Natural killer cell (primary cell): Measurements from ENCODE around the gene FBXL17. TPM values are rescaled to one million over a fixed set of nuclear protein-coding genes. Genes with fewer than 3 reads are reported as not detected.

Experiments used
- ATAC-seq, 3 donors: fragments of 150-1000 bp in 2 of 3; fragments of 200-7000 bp in 1 of 3; cut with Tn5 transposase; 1 replicate in 1 of 3; 2 replicates in 2 of 3; pipeline ENCODE4 v1.10.0; 2021; ENCODE audit warnings: mild to moderate bottlenecking in 2 of 3, moderate library complexity in 2 of 3
- DNase-seq, 2 donors: peaks; one replicate each; pipeline versions ENCODE4 v3.0.0 to v3.0.0-alpha.2; 2013 to 2021; ENCODE audit warnings: mixed read lengths in 1 of 2
- H3K27ac ChIP-seq: one replicate; pipeline ENCODE4 v1.5.1; 2013; ENCODE audit warnings: mild to moderate bottlenecking, low read length
- H3K27me3 ChIP-seq: one replicate; pipeline ENCODE4 v1.6.1; 2013; ENCODE audit warnings: low read length; ENCODE audit not compliant: control insufficient read depth, insufficient read depth
- H3K36me3 ChIP-seq: one replicate; pipeline ENCODE4 v1.6.1; 2013; ENCODE audit warnings: low read length; ENCODE audit not compliant: control insufficient read depth, insufficient read depth
- H3K4me1 ChIP-seq: one replicate; pipeline ENCODE4 v1.6.1; 2013; ENCODE audit warnings: low read length; ENCODE audit not compliant: control insufficient read depth, insufficient read depth
- H3K4me3 ChIP-seq: one replicate; pipeline ENCODE4 v1.5.1; 2013; ENCODE audit warnings: low read length
- H3K9me3 ChIP-seq: one replicate; pipeline ENCODE4 v1.6.1; 2013; ENCODE audit warnings: low read length; ENCODE audit not compliant: control insufficient read depth, insufficient read depth
- H3K27ac Mint-ChIP-seq, 2 donors: one replicate each; pipeline ENCODE4 v1.8.0; 2022; ENCODE audit warnings: mild to moderate bottlenecking in 2 of 2, mixed read lengths in 2 of 2, moderate library complexity in 1 of 2
- H3K27me3 Mint-ChIP-seq, 2 donors: one replicate each; pipeline ENCODE4 v1.8.0; 2022; ENCODE audit warnings: low read depth in 2 of 2, mixed read lengths in 2 of 2
- H3K36me3 Mint-ChIP-seq: one replicate; pipeline ENCODE4 v1.8.0; 2022; ENCODE audit warnings: mixed read lengths
- H3K4me1 Mint-ChIP-seq, 2 donors: one replicate each; pipeline ENCODE4 v1.8.0; 2022; ENCODE audit warnings: mixed read lengths in 2 of 2
- H3K4me3 Mint-ChIP-seq: one replicate; pipeline ENCODE4 v1.8.0; 2022; ENCODE audit warnings: mild to moderate bottlenecking, moderate library complexity, mixed read lengths
- H3K9me3 Mint-ChIP-seq, 2 donors: one replicate each; pipeline ENCODE4 v1.8.0; 2022; ENCODE audit warnings: mixed read lengths in 2 of 2
- CTCF ChIP-seq: fragments of 200-600 bp; IDR thresholded peaks from one replicate; pipeline ENCODE4 v1.8.0; 2022; ENCODE audit warnings: antibody characterized with exemption
- WGBS: methylation state at CpG from one replicate; pipeline ENCODE4 v1.1.7; 2013; ENCODE audit warnings: missing lambda C conversion rate; ENCODE audit not compliant: insufficient coverage; 5-methylcytosine and 5-hydroxymethylcytosine counted together
- intact Hi-C: fragments of 100-400 bp; cut with micrococcal nuclease; formaldehyde crosslinking; loops from one replicate; pipeline ENCODE4 v1.14.2; 2022
- total RNA-seq, 4 donors: library from RNA; stranded (reverse); fragments of 120-200 nt in 1 of 4; gene quantifications; one replicate each; pipeline versions ENCODE4 v1.2.3 to v1.2.4, GENCODE V29; 2013 to 2022

FBXL17 gene
- total RNA-seq, 3 donors from 2014 or later (not counting 1 experiment from before 2014, with no cell fraction given): 34.2 to 46.8 (median 34.9) TPM

- no CpG with 5 or more reads among the region's 2 CpGs for WGBS
- Histone ChIP-seq H3K4me3 (no peak overlapping the region), H3K4me1 (no peaks in the 10 kb centered on the region), H3K27ac (no peak overlapping the region), H3K36me3 (no peaks in the 10 kb centered on the region), H3K9me3 (no peaks in the 10 kb centered on the region), H3K27me3 (no peaks in the 10 kb centered on the region)
- no peak for ATAC-seq
- no peak overlapping the region for H3K27ac Mint-ChIP-seq
- intact Hi-C loops: no loop called here
- H3K27me3 Mint-ChIP-seq: peaks cover 0 to 3% of the 10 kb centered on the region in 2 donors
- H3K4me1 Mint-ChIP-seq: no peaks in the 10 kb centered on the region
- no peaks in the 10 kb centered on the region for H3K9me3 Mint-ChIP-seq
- TF ChIP-seq CTCF: no peak
- no peak overlapping the region for H3K4me3 Mint-ChIP-seq
- H3K36me3 Mint-ChIP-seq: no peaks in the 10 kb centered on the region
- DNase-seq: no peak
These were observed 563.9 kb downstream of the FBXL17 start for GRCh38 chr5:107817951-107818350.

GRCh38 chr5:107817436-107817835, 564.5 kb downstream of the FBXL17 start:
- 73% methylated on average over 1 of the region's 3 CpGs for WGBS
- Mint-ChIP-seq H3K27me3 (peaks cover 3 to 4% of the 10 kb centered on the region in 2 donors), H3K9me3 (no peaks in the 10 kb centered on the region), H3K36me3 (no peaks in the 10 kb centered on the region), H3K4me1 (no peaks in the 10 kb centered on the region), H3K27ac (no peak overlapping the region), H3K4me3 (no peak overlapping the region)
- Histone ChIP-seq H3K9me3 (no peaks in the 10 kb centered on the region), H3K4me1 (no peaks in the 10 kb centered on the region), H3K27me3 (no peaks in the 10 kb centered on the region), H3K36me3 (no peaks in the 10 kb centered on the region), H3K27ac (no peak overlapping the region), H3K4me3 (no peak overlapping the region)
- no peak for DNase-seq
- intact Hi-C loops: no loop called here
- no peak for ATAC-seq
- no peak for TF ChIP-seq CTCF

GRCh38 chr5:107815109-107815508, 566.8 kb downstream of the FBXL17 start:
- no peaks in the 10 kb centered on the region for H3K9me3 ChIP-seq
- intact Hi-C loops: no loop called here
- no peaks in the 10 kb centered on the region for H3K36me3 ChIP-seq
- 81% methylated on average over 10 of the region's 10 CpGs for WGBS
- Mint-ChIP-seq H3K4me1 (no peaks in the 10 kb centered on the region), H3K27ac (no peak overlapping the region), H3K27me3 (peaks cover 3 to 8% of the 10 kb centered on the region in 2 donors), H3K4me3 (no peak overlapping the region), H3K36me3 (no peaks in the 10 kb centered on the region), H3K9me3 (no peaks in the 10 kb centered on the region)
- H3K27me3 ChIP-seq: no peaks in the 10 kb centered on the region
- H3K4me3 ChIP-seq: no peak overlapping the region
- H3K4me1 ChIP-seq: no peaks in the 10 kb centered on the region
- DNase-seq (no peak), ATAC-seq (no peak)
- H3K27ac ChIP-seq: no peak overlapping the region
- no peak for TF ChIP-seq CTCF

GRCh38 chr5:107814183-107814827, 567.6 kb downstream of the FBXL17 start:
- Mint-ChIP-seq H3K4me1 (no peaks in the 10 kb centered on the region), H3K27me3 (peaks cover 3 to 8% of the 10 kb centered on the region in 2 donors), H3K9me3 (no peaks in the 10 kb centered on the region), H3K27ac (no peak overlapping the region), H3K4me3 (no peak overlapping the region), H3K36me3 (no peaks in the 10 kb centered on the region)
- Histone ChIP-seq H3K9me3 (no peaks in the 10 kb centered on the region), H3K4me1 (no peaks in the 10 kb centered on the region), H3K4me3 (no peak overlapping the region), H3K27me3 (no peaks in the 10 kb centered on the region), H3K27ac (no peak overlapping the region), H3K36me3 (no peaks in the 10 kb centered on the region)
- intact Hi-C loops: no loop called here
- ATAC-seq: no peak
- TF ChIP-seq CTCF: no peak
- WGBS: 98% methylated on average over 5 of the region's 7 CpGs
- no peak for DNase-seq
